Measurements from ENCODE around the gene GGTLC1.

Gene GGTLC1

DNA sequence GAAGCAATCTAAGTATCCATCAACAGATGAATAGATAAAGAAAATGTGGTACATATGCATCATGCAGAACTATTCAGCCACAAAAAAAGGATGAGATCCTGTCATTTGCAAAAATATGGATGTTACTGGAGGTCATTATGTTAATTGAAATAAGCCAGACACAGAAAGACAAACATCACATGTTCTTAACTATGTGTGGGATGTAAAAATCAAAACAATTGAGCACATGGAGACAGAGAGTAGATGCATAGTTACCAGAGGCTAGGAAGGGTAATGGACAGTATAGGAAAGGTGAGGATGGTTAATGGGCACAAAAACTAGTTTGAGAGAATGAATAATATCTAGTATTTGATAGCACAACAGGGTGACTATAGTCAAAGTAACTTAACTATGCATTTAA, 26.3 kb downstream of the GGTLC1 start:
- H3K27me3 ChIP-seq (ENCODE audit: control insufficient read depth, insufficient read depth, low read length) = no peaks in the 10 kb centered on the region
- H3K9me3 ChIP-seq (ENCODE audit: control insufficient read depth, insufficient read depth, low read length) = peaks cover 41% of the 10 kb centered on the region
- H3K9ac ChIP-seq (ENCODE audit: low read depth, low read length) = no peak overlapping the region
- no peak overlapping the region for H3K27ac ChIP-seq (ENCODE audit: low read depth, low read length)
- no peaks in the 10 kb centered on the region for H3K36me3 ChIP-seq (ENCODE audit: control insufficient read depth, insufficient read depth, low read length)
- H3K4me3 ChIP-seq (ENCODE audit: low read depth, low read length) = no peak overlapping the region
- no peaks in the 10 kb centered on the region for H3K4me1 ChIP-seq (ENCODE audit: control insufficient read depth, insufficient read depth, low read length)

DNA sequence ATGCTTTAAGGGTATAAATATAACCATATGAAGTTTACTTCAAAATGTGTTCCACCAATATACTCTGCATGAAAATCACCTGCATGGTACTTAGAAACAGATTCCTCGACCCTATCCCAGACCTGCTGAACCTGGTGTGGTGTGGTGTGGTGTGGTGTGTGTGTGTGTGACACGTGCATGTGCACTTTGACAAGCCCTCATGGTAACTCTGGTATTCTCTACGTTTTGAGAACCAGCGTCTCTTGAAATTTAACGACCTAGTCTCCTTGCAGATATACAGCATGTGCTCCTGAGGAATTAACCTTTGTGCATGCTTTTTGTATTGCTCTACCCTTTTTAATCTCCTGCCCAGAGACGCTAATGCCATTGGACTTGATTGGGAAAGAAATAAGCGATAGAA, 29.5 kb downstream of the GGTLC1 start:
- no peaks in the 10 kb centered on the region for H3K36me3 ChIP-seq (ENCODE audit: control insufficient read depth, insufficient read depth, low read length)
- no peak overlapping the region for H3K27ac ChIP-seq (ENCODE audit: low read depth, low read length)
- H3K9me3 ChIP-seq (ENCODE audit: control insufficient read depth, insufficient read depth, low read length) = peaks cover 31% of the 10 kb centered on the region

GRCh38 chr20:23955896-23956295, 32.7 kb downstream of the GGTLC1 start:
- peaks cover 2% of the 10 kb centered on the region for H3K9me3 ChIP-seq (ENCODE audit: control insufficient read depth, insufficient read depth, low read length)
- no peak overlapping the region for H3K27ac ChIP-seq (ENCODE audit: low read depth, low read length)
- H3K9ac ChIP-seq (ENCODE audit: low read depth, low read length) = no peak overlapping the region
- peaks cover 7% of the 10 kb centered on the region for H3K4me1 ChIP-seq (ENCODE audit: control insufficient read depth, insufficient read depth, low read length)
- H3K36me3 ChIP-seq (ENCODE audit: control insufficient read depth, insufficient read depth, low read length) = no peaks in the 10 kb centered on the region
- no peaks in the 10 kb centered on the region for H3K27me3 ChIP-seq (ENCODE audit: control insufficient read depth, insufficient read depth, low read length)
- no peak overlapping the region for H3K4me3 ChIP-seq (ENCODE audit: low read depth, low read length)

More for the DNA sequence above, 29.5 kb downstream of the GGTLC1 start:
- Histone ChIP-seq H3K4me1 (ENCODE audit: control insufficient read depth, insufficient read depth, low read length) (peaks cover 7% of the 10 kb centered on the region), H3K9ac (ENCODE audit: low read depth, low read length) (no peak overlapping the region), H3K27me3 (ENCODE audit: control insufficient read depth, insufficient read depth, low read length) (no peaks in the 10 kb centered on the region), H3K4me3 (ENCODE audit: low read depth, low read length) (no peak overlapping the region)

DNA sequence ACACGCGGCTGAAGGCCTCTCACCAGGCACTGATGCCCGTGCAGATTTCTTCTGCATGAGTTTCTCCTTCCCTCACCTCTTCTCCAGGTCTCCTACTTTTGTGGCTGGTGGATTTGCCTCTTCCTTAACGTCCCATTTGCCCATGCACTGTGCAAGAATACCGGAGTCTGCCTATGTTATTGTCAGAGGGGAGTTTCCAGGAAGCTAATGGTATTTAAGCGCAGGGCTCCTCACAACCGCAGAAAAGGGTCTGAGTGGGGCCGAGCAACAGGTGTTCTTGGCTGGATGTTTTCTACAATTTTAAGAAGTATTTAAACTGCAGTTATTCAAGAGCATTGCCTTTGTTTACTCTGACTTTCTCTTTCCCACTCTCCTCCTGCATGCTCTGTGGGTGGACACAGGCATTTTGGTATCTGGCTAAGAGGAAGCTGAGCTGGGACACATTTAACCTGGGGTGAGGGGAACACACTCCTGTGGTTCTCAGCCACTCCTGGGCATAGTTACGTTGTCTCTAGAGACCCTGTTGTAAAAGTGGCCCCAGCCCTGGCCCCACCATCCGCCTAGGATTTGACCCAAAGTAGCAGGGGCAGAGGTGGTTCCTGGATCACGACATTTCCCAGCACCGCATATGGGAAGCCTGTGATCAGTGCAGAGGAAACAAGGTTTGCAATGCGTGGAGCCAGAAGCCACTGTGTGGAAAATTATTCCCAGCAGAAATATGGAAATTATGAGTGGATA, 34.4 kb downstream of the GGTLC1 start:
- peaks cover 7% of the 10 kb centered on the region for H3K4me1 ChIP-seq (ENCODE audit: control insufficient read depth, insufficient read depth, low read length)
- no peaks in the 10 kb centered on the region for H3K36me3 ChIP-seq (ENCODE audit: control insufficient read depth, insufficient read depth, low read length)
- H3K9me3 ChIP-seq (ENCODE audit: control insufficient read depth, insufficient read depth, low read length) = no peaks in the 10 kb centered on the region
- no peaks in the 10 kb centered on the region for H3K27me3 ChIP-seq (ENCODE audit: control insufficient read depth, insufficient read depth, low read length)
- H3K9ac ChIP-seq (ENCODE audit: low read depth, low read length) = no peak overlapping the region
- no peak overlapping the region for H3K4me3 ChIP-seq (ENCODE audit: low read depth, low read length)
- H3K27ac ChIP-seq (ENCODE audit: low read depth, low read length) = no peak overlapping the region

GRCh38 chr20:23946206-23946605, 42.4 kb downstream of the GGTLC1 start:
- H3K9me3 ChIP-seq (ENCODE audit: control insufficient read depth, insufficient read depth, low read length) = no peaks in the 10 kb centered on the region
- no peak overlapping the region for H3K27ac ChIP-seq (ENCODE audit: low read depth, low read length)
- no peaks in the 10 kb centered on the region for H3K27me3 ChIP-seq (ENCODE audit: control insufficient read depth, insufficient read depth, low read length)
- no peaks in the 10 kb centered on the region for H3K4me1 ChIP-seq (ENCODE audit: control insufficient read depth, insufficient read depth, low read length)
- H3K4me3 ChIP-seq (ENCODE audit: low read depth, low read length) = no peak overlapping the region
- H3K9ac ChIP-seq (ENCODE audit: low read depth, low read length) = no peak overlapping the region
- no peaks in the 10 kb centered on the region for H3K36me3 ChIP-seq (ENCODE audit: control insufficient read depth, insufficient read depth, low read length)

DNA sequence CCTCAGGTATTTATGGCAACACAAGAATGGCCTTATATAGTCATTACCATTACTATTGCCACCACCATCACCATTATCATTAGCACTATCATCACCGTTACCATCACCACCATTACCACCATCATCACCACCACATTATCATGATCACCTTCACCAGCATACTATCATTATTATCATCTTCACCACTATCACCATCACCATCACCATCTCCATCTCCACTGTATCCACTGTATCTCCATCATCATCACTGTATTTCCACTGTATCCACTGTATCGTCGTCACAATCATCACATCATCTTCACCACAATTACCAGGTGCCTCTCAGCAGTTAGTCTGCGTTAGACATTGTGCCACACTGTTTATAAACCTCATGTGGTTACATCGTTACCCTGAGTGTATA, 45.3 kb downstream of the GGTLC1 start:
- H3K27ac ChIP-seq (ENCODE audit: low read depth, low read length) = no peak overlapping the region
- no peaks in the 10 kb centered on the region for H3K9me3 ChIP-seq (ENCODE audit: control insufficient read depth, insufficient read depth, low read length)
- H3K9ac ChIP-seq (ENCODE audit: low read depth, low read length) = no peak overlapping the region
- H3K4me3 ChIP-seq (ENCODE audit: low read depth, low read length) = no peak overlapping the region
- H3K36me3 ChIP-seq (ENCODE audit: control insufficient read depth, insufficient read depth, low read length) = no peaks in the 10 kb centered on the region
- H3K27me3 ChIP-seq (ENCODE audit: control insufficient read depth, insufficient read depth, low read length) = no peaks in the 10 kb centered on the region
- H3K4me1 ChIP-seq (ENCODE audit: control insufficient read depth, insufficient read depth, low read length) = no peaks in the 10 kb centered on the region

- no peak overlapping the region for H3K9ac ChIP-seq (ENCODE audit: low read depth, low read length)
- H3K4me1 ChIP-seq (ENCODE audit: control insufficient read depth, insufficient read depth, low read length) = no peaks in the 10 kb centered on the region
- H3K27ac ChIP-seq (ENCODE audit: low read depth, low read length) = no peak overlapping the region
- no peak overlapping the region for H3K4me3 ChIP-seq (ENCODE audit: low read depth, low read length)
- no peaks in the 10 kb centered on the region for H3K9me3 ChIP-seq (ENCODE audit: control insufficient read depth, insufficient read depth, low read length)
- H3K27me3 ChIP-seq (ENCODE audit: control insufficient read depth, insufficient read depth, low read length) = no peaks in the 10 kb centered on the region
- no peaks in the 10 kb centered on the region for H3K36me3 ChIP-seq (ENCODE audit: control insufficient read depth, insufficient read depth, low read length)
Observed at GRCh38 chr20:23939641-23940040, 48.9 kb downstream of the GGTLC1 start.

DNA sequence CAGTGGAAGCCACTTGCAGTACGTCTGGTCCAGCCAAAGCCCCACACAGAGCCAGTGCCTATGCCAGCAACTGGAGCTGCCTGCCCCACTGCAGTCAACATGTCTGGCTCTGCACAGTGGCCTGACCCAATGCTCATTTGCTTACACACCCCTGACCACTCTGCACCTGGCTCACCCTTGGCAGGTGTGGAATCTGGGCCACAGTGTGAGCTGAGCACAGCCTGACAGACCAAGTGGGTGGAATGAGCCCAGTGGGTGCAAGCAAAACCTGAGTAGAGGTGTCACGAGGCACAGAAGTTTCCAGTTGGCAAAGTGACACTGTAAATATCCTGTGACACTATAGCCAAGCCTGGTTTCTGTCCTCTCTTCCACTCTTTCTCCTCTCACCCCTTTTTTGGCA, 49.5 kb downstream of the GGTLC1 start:
- no peaks in the 10 kb centered on the region for H3K27me3 ChIP-seq (ENCODE audit: control insufficient read depth, insufficient read depth, low read length)
- no peak overlapping the region for H3K27ac ChIP-seq (ENCODE audit: low read depth, low read length)
- no peaks in the 10 kb centered on the region for H3K4me1 ChIP-seq (ENCODE audit: control insufficient read depth, insufficient read depth, low read length)
- H3K4me3 ChIP-seq (ENCODE audit: low read depth, low read length) = no peak overlapping the region
- no peaks in the 10 kb centered on the region for H3K9me3 ChIP-seq (ENCODE audit: control insufficient read depth, insufficient read depth, low read length)
- no peak overlapping the region for H3K9ac ChIP-seq (ENCODE audit: low read depth, low read length)
- no peaks in the 10 kb centered on the region for H3K36me3 ChIP-seq (ENCODE audit: control insufficient read depth, insufficient read depth, low read length)

- no peak overlapping the region for H3K9ac ChIP-seq (ENCODE audit: low read depth, low read length)
- no peak overlapping the region for H3K4me3 ChIP-seq (ENCODE audit: low read depth, low read length)
- no peaks in the 10 kb centered on the region for H3K27me3 ChIP-seq (ENCODE audit: control insufficient read depth, insufficient read depth, low read length)
- no peak overlapping the region for H3K27ac ChIP-seq (ENCODE audit: low read depth, low read length)
- no peaks in the 10 kb centered on the region for H3K36me3 ChIP-seq (ENCODE audit: control insufficient read depth, insufficient read depth, low read length)
- no peaks in the 10 kb centered on the region for H3K4me1 ChIP-seq (ENCODE audit: control insufficient read depth, insufficient read depth, low read length)
- no peaks in the 10 kb centered on the region for H3K9me3 ChIP-seq (ENCODE audit: control insufficient read depth, insufficient read depth, low read length)
Observed at GRCh38 chr20:23938118-23938438, 50.5 kb downstream of the GGTLC1 start.

DNA sequence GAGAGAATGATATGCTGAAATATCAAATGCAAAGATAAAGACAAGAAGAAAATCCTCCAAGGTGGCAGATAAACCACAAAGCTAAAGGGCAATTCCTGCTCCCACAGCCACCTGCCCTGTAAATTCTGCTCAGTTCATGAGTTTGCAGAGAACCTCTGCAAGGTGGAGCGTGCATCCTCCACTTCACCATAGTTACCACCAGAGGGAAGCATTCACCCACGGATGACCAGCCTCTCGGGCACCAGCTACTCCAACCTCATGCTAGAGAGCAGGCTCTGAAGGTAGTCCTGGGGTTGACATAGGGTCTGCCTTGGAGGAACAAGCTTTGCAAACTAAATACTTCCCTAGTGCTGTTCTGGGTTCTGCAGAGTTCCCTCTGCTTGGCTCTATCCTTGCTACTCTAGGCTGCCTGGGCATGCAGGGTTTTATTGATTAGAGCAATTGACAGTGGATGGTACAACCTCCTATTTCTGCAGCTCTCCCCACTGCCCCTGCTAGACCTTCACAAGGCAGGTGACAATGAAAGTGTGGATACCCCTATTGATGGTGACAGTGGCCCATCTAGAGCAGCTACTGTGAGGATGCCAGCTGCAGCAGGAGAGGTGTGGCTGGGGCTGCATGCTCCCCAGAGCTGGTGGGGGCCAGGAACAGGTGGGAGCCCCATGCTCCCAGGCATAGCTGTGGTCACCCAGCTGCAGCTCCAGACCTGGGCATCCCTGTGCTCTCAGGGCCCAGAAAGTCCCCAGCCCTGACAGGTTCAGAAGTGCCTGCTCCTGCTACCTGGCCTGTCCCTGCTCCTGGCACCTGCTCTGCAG, 51.1 kb downstream of the GGTLC1 start:
- H3K9me3 ChIP-seq (ENCODE audit: control insufficient read depth, insufficient read depth, low read length) = no peaks in the 10 kb centered on the region
- no peak overlapping the region for H3K27ac ChIP-seq (ENCODE audit: low read depth, low read length)
- no peaks in the 10 kb centered on the region for H3K4me1 ChIP-seq (ENCODE audit: control insufficient read depth, insufficient read depth, low read length)
- no peak overlapping the region for H3K4me3 ChIP-seq (ENCODE audit: low read depth, low read length)
- no peaks in the 10 kb centered on the region for H3K36me3 ChIP-seq (ENCODE audit: control insufficient read depth, insufficient read depth, low read length)
- no peaks in the 10 kb centered on the region for H3K27me3 ChIP-seq (ENCODE audit: control insufficient read depth, insufficient read depth, low read length)
- H3K9ac ChIP-seq (ENCODE audit: low read depth, low read length) = no peak overlapping the region
